GM19043 (cell line): Measurements from ENCODE around the gene ZNF205.

Experiments used
- ATAC-seq: cut with Tn5 transposase; IDR thresholded peaks from one replicate; pipeline ENCODE4 v1.9.1; 2021; ENCODE audit warnings: low read depth; ENCODE audit not compliant: unreplicated experiment

ZNF205 gene

GRCh38 chr16:3147046-3147756 is 34.8 kb downstream of the ZNF205 start:
- ATAC-seq: no peak

- ATAC-seq: no peak
Observed at GRCh38 chr16:3147757-3148104, 35.3 kb downstream of the ZNF205 start.

- no peak for ATAC-seq
Observed at GRCh38 chr16:3148256-3149192, 36.1 kb downstream of the ZNF205 start.

- no peak for ATAC-seq
Observed at GRCh38 chr16:3149193-3149530, 36.8 kb downstream of the ZNF205 start.

GRCh38 chr16:3149630-3150345 is 37.4 kb downstream of the ZNF205 start:
- ATAC-seq: no peak

- peak; percentile 69 for ATAC-seq
Observed at GRCh38 chr16:3150346-3151218, 38.2 kb downstream of the ZNF205 start.

- ATAC-seq: no peak
Observed at GRCh38 chr16:3152027-3152276, 39.6 kb downstream of the ZNF205 start.

- no peak for ATAC-seq
Observed at GRCh38 chr16:3152277-3152990, 40.0 kb downstream of the ZNF205 start.

GRCh38 chr16:3152991-3153368 is 40.6 kb downstream of the ZNF205 start:
- ATAC-seq: no peak

GRCh38 chr16:3155181-3155580 is 42.8 kb downstream of the ZNF205 start:
- ATAC-seq: no peak

GRCh38 chr16:3155972-3156371 is 43.6 kb downstream of the ZNF205 start:
- ATAC-seq: no peak

GRCh38 chr16:3157229-3158025 is 45.0 kb downstream of the ZNF205 start:
- ATAC-seq: no peak

GRCh38 chr16:3158026-3158509 is 45.7 kb downstream of the ZNF205 start:
- no peak for ATAC-seq

GRCh38 chr16:3158510-3159314 is 46.3 kb downstream of the ZNF205 start:
- no peak for ATAC-seq

GRCh38 chr16:3161235-3162018 is 49.0 kb downstream of the ZNF205 start:
- no peak for ATAC-seq

GRCh38 chr16:3164121-3164991 is 52.0 kb downstream of the ZNF205 start:
- no peak for ATAC-seq
